Neural cell (in vitro differentiated cells): ENCODE data around the gene GSDME. TPM values are rescaled to one million over a fixed set of nuclear protein-coding genes. Genes with fewer than 3 reads are reported as not detected.

Source experiments
- H2AFZ ChIP-seq: fragments of 200-600, 300-800 bp; sonication (generic), shearing (Covaris generic); 2 replicates; pipeline ENCODE4 v1.6.0; 2014; ENCODE audit warnings: low read depth, mild to moderate bottlenecking, antibody characterized with exemption, low read length, moderate library complexity
- H3F3A ChIP-seq: fragments of 200-600 bp; shearing (Covaris generic); 2 replicates; pipeline ENCODE4 v1.6.1; 2016; ENCODE audit warnings: mild to moderate bottlenecking, moderate library complexity, mixed read lengths, antibody characterized with exemption, low read length; ENCODE audit not compliant: insufficient read depth, poor library complexity, severe bottlenecking
- H3K27ac ChIP-seq: fragments of 200-600, 300-800 bp; sonication (generic), shearing (Covaris generic); 2 replicates; pipeline ENCODE4 v1.5.1; 2014; ENCODE audit warnings: mild to moderate bottlenecking, low read length, moderate library complexity
- H3K27me3 ChIP-seq: fragments of 300-800, 200-600 bp; sonication (generic), shearing (Covaris generic); 2 replicates; pipeline ENCODE4 v1.6.0; 2014; ENCODE audit warnings: mild to moderate bottlenecking, low read depth, low read length, moderate library complexity; ENCODE audit not compliant: insufficient read depth
- H3K36me3 ChIP-seq: fragments of 300-800, 200-600 bp; sonication (generic), shearing (Covaris generic); 2 replicates; pipeline ENCODE4 v1.5.1; 2014; ENCODE audit warnings: mild to moderate bottlenecking, antibody characterized with exemption, low read length, moderate library complexity; ENCODE audit not compliant: insufficient read depth
- H3K4me2 ChIP-seq: fragments of 300-800, 200-600 bp; sonication (generic), shearing (Covaris generic); 2 replicates; pipeline ENCODE4 v1.6.0; 2014; ENCODE audit warnings: mild to moderate bottlenecking, low read length
- H3K4me3 ChIP-seq: fragments of 300-800, 200-600 bp; sonication (generic), shearing (Covaris generic); 2 replicates; pipeline ENCODE4 v1.5.1; 2014; ENCODE audit warnings: mild to moderate bottlenecking, low read length, moderate library complexity
- H3K79me2 ChIP-seq: fragments of 200-600 bp; shearing (Covaris generic); replicated peaks from 2 replicates; pipeline ENCODE4 v1.6.0; 2014; ENCODE audit warnings: mild to moderate bottlenecking, low read length, moderate library complexity; ENCODE audit not compliant: insufficient read depth
- H3K9ac ChIP-seq: fragments of 300-800, 200-600 bp; sonication (generic), shearing (Covaris generic); 2 replicates; pipeline ENCODE4 v1.6.1; 2016; ENCODE audit warnings: mild to moderate bottlenecking, low read length, mixed read lengths
- H3K9me2 ChIP-seq: fragments of 200-600 bp; shearing (Covaris generic); 2 replicates; pipeline ENCODE4 v1.6.1; 2016; ENCODE audit warnings: mild to moderate bottlenecking, low read length, mixed read lengths; ENCODE audit not compliant: insufficient read depth
- H3K9me3 ChIP-seq: fragments of 200-600, 300-800 bp; sonication (generic), shearing (Covaris generic); 2 replicates; pipeline ENCODE4 v1.6.1; 2016; ENCODE audit warnings: mild to moderate bottlenecking, mixed run types, low read length, moderate library complexity, mixed read lengths
- H4K20me1 ChIP-seq: fragments of 200-600 bp; shearing (Covaris generic); 2 replicates; pipeline ENCODE4 v1.6.1; 2016; ENCODE audit warnings: mild to moderate bottlenecking, mixed run types; ENCODE audit not compliant: insufficient read depth
- EP300 ChIP-seq: fragments of 450-650 bp; conservative IDR thresholded peaks from 2 replicates; pipeline ENCODE4 v1.6.1; 2014; ENCODE audit warnings: antibody characterized with exemption, mild to moderate bottlenecking, moderate library complexity; ENCODE audit not compliant: poor library complexity, severe bottlenecking
- EZH2 ChIP-seq: fragments of 200-600, 300-800 bp; shearing (Covaris generic), sonication (generic); IDR thresholded peaks from 2 replicates; pipeline ENCODE4 v1.6.1; 2014; ENCODE audit warnings: antibody characterized with exemption, low read length, borderline replicate concordance, mild to moderate bottlenecking; ENCODE audit not compliant: insufficient read depth, poor library complexity, severe bottlenecking
- MXI1 ChIP-seq: fragments of 450-650 bp; conservative IDR thresholded peaks from 2 replicates; pipeline ENCODE4 v1.6.1; 2014; ENCODE audit warnings: antibody characterized with exemption, mild to moderate bottlenecking; ENCODE audit not compliant: poor library complexity, severe bottlenecking
- POLR2AphosphoS5 ChIP-seq: IDR thresholded peaks from 2 replicates; pipeline ENCODE4 v1.6.1; 2012
- RAD21 ChIP-seq: fragments of 450-650 bp; conservative IDR thresholded peaks from 2 replicates; pipeline ENCODE4 v1.6.1; 2014; ENCODE audit warnings: antibody characterized with exemption, mild to moderate bottlenecking, moderate library complexity
- SMC3 ChIP-seq: fragments of 450-650 bp; conservative IDR thresholded peaks from 2 replicates; pipeline ENCODE4 v1.6.1; 2014; ENCODE audit warnings: antibody characterized with exemption, mild to moderate bottlenecking, moderate library complexity; ENCODE audit not compliant: poor library complexity
- TAF1 ChIP-seq: IDR thresholded peaks from 2 replicates; pipeline ENCODE4 v1.6.1; 2012; ENCODE audit warnings: low read depth
- polyA plus RNA-seq: library from polyadenylated mRNA; depleted of rRNA; stranded (reverse); fragments of >200 nt; gene quantifications from 2 replicates; pipeline ENCODE4 v1.2.3, GENCODE V29; 2014
- TF ChIP-seq, protein P1 (sequence below): IDR thresholded peaks from 2 replicates; pipeline ENCODE4 v1.6.1; 2012; ENCODE audit warnings: borderline replicate concordance
- TF ChIP-seq, protein P2 (sequence below): fragments of 450-650 bp; IDR thresholded peaks from 2 replicates; pipeline ENCODE4 v1.5.1; 2014; ENCODE audit warnings: antibody characterized with exemption, mild to moderate bottlenecking, moderate library complexity; ENCODE audit not compliant: poor library complexity, severe bottlenecking

Gene GSDME
- polyA plus RNA-seq, 1 donor from 2014 or later = 42.9 TPM

DNA sequence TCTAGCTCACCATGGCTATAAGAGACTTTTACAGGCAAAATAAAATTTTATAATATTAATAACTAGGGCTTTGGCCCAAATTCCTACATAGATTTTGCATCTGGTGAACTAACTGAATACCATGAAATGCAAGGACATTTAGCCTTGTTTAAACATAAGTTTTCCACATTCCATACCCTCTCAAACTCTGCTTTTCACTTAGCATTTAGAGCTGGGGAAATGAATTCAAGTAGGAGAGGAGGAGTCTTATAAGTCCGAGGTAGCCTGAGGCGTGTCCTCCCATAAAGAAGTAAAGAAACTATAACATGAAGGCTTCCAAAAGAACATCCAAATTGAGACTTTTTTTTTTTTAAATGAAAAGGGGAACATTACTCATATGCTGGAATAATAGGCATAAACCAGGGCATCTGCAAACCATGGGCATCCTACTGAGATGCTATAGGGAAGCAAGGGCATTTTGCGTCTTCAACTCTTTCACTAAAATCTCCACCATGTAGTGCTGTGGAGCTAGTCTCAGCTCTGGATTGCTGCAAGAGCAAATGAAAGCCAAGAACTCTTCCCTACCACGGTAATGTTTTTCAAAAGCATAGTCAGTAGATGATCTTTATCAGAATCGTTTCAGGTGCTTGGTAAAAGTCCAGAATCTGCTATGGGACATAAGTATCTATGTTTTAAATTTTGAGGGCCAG is 104.9 kb downstream of the GSDME start:
- no peak overlapping the region for H3K27ac ChIP-seq
- H3F3A ChIP-seq = no peaks in the 10 kb centered on the region
- no peaks in the 10 kb centered on the region for H3K79me2 ChIP-seq
- H3K27me3 ChIP-seq = no peaks in the 10 kb centered on the region
- no peaks in the 10 kb centered on the region for H4K20me1 ChIP-seq
- no peak overlapping the region for H3K4me3 ChIP-seq
- H3K9ac ChIP-seq = no peak overlapping the region
- H3K4me2 ChIP-seq = no peak overlapping the region
- H3K9me2 ChIP-seq = no peaks in the 10 kb centered on the region
- H3K9me3 ChIP-seq = no peaks in the 10 kb centered on the region
- no peak overlapping the region for H2AFZ ChIP-seq
- TF ChIP-seq, protein P1, sequence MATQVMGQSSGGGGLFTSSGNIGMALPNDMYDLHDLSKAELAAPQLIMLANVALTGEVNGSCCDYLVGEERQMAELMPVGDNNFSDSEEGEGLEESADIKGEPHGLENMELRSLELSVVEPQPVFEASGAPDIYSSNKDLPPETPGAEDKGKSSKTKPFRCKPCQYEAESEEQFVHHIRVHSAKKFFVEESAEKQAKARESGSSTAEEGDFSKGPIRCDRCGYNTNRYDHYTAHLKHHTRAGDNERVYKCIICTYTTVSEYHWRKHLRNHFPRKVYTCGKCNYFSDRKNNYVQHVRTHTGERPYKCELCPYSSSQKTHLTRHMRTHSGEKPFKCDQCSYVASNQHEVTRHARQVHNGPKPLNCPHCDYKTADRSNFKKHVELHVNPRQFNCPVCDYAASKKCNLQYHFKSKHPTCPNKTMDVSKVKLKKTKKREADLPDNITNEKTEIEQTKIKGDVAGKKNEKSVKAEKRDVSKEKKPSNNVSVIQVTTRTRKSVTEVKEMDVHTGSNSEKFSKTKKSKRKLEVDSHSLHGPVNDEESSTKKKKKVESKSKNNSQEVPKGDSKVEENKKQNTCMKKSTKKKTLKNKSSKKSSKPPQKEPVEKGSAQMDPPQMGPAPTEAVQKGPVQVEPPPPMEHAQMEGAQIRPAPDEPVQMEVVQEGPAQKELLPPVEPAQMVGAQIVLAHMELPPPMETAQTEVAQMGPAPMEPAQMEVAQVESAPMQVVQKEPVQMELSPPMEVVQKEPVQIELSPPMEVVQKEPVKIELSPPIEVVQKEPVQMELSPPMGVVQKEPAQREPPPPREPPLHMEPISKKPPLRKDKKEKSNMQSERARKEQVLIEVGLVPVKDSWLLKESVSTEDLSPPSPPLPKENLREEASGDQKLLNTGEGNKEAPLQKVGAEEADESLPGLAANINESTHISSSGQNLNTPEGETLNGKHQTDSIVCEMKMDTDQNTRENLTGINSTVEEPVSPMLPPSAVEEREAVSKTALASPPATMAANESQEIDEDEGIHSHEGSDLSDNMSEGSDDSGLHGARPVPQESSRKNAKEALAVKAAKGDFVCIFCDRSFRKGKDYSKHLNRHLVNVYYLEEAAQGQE = no peak
- no peak for TF ChIP-seq MXI1
- no peak for TF ChIP-seq RAD21
- no peak for TF ChIP-seq POLR2AphosphoS5
- no peak for TF ChIP-seq TAF1
- TF ChIP-seq, protein P2, sequence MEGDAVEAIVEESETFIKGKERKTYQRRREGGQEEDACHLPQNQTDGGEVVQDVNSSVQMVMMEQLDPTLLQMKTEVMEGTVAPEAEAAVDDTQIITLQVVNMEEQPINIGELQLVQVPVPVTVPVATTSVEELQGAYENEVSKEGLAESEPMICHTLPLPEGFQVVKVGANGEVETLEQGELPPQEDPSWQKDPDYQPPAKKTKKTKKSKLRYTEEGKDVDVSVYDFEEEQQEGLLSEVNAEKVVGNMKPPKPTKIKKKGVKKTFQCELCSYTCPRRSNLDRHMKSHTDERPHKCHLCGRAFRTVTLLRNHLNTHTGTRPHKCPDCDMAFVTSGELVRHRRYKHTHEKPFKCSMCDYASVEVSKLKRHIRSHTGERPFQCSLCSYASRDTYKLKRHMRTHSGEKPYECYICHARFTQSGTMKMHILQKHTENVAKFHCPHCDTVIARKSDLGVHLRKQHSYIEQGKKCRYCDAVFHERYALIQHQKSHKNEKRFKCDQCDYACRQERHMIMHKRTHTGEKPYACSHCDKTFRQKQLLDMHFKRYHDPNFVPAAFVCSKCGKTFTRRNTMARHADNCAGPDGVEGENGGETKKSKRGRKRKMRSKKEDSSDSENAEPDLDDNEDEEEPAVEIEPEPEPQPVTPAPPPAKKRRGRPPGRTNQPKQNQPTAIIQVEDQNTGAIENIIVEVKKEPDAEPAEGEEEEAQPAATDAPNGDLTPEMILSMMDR = no peak
- TF ChIP-seq EZH2 = no peak
- TF ChIP-seq EP300 = no peak
- no peak for TF ChIP-seq SMC3
- no peaks in the 10 kb centered on the region for H3K36me3 ChIP-seq

Other genes starting within 250 kb of the GSDME start
- 3.8 and 3.9 TPM in 2 replicates for gene PALS2, start 184.0 kb downstream of the GSDME start, polyA plus RNA-seq
- gene OSBPL3, start 222.7 kb upstream of the GSDME start, polyA plus RNA-seq = 0.26 and 0.68 TPM in 2 replicates